Stimulated activated CD8-positive, alpha-beta memory T cell treated with anti-CD3 and anti-CD28 coated beads, Interleukin-4, amount 100 ng/mL, for 4 hours (primary cell): ENCODE measurements around the gene ST3GAL5.

Experiments used
- DNase-seq, 2 donors: peaks; one replicate each; pipeline ENCODE4 v3.0.0-alpha.2; 2020; ENCODE audit warnings: low read depth in 2 of 2, low spot score in 1 of 2

The ST3GAL5 gene

GRCh38 chr2:85917887-85918795 is 29.4 kb upstream of the ST3GAL5 start:
- no peak for DNase-seq

GRCh38 chr2:85915606-85916303 is 27.0 kb upstream of the ST3GAL5 start:
- DNase-seq = no peak

- DNase-seq = no peak
These were observed 26.1 kb upstream of the ST3GAL5 start for GRCh38 chr2:85914922-85915321.

- DNase-seq = no peak
These were observed 25.4 kb upstream of the ST3GAL5 start for GRCh38 chr2:85913884-85914881.

GRCh38 chr2:85911814-85912692 is 23.3 kb upstream of the ST3GAL5 start:
- DNase-seq = no peak

- no peak for DNase-seq
These were observed 22.3 kb upstream of the ST3GAL5 start for GRCh38 chr2:85911097-85911496.

- DNase-seq = no peak
These were observed 20.2 kb upstream of the ST3GAL5 start for GRCh38 chr2:85909005-85909404.

- DNase-seq = no peak
These were observed 19.7 kb upstream of the ST3GAL5 start for GRCh38 chr2:85908506-85908905.

GRCh38 chr2:85907671-85908157 is 18.9 kb upstream of the ST3GAL5 start:
- no peak for DNase-seq

GRCh38 chr2:85906748-85907147 is 18.0 kb upstream of the ST3GAL5 start:
- DNase-seq = no peak

GRCh38 chr2:85905891-85906290 is 17.1 kb upstream of the ST3GAL5 start:
- DNase-seq = no peak

- DNase-seq = no peak
These were observed 16.4 kb upstream of the ST3GAL5 start for GRCh38 chr2:85905187-85905666.

- DNase-seq = no peak
These were observed 15.1 kb upstream of the ST3GAL5 start for GRCh38 chr2:85903849-85904248.

- DNase-seq = no peak
These were observed 13.7 kb upstream of the ST3GAL5 start for GRCh38 chr2:85902496-85902895.

GRCh38 chr2:85901155-85901554 is 12.4 kb upstream of the ST3GAL5 start:
- DNase-seq = no peak

- DNase-seq = no peak
These were observed 11.6 kb upstream of the ST3GAL5 start for GRCh38 chr2:85900366-85900765.

GRCh38 chr2:85899849-85900248 is 11.1 kb upstream of the ST3GAL5 start:
- DNase-seq = no peak

GRCh38 chr2:85899284-85899683 is 10.5 kb upstream of the ST3GAL5 start:
- no peak for DNase-seq

- DNase-seq = no peak
These were observed 10.1 kb upstream of the ST3GAL5 start for GRCh38 chr2:85898881-85899280.
